ENCODE data around the gene FAM83G.
"Not testable (repeated sequence)": the region's sequence is repeated elsewhere in the genome, so short reads cannot be mapped to it uniquely, and the experiment has no call there.

Gene FAM83G

DNA sequence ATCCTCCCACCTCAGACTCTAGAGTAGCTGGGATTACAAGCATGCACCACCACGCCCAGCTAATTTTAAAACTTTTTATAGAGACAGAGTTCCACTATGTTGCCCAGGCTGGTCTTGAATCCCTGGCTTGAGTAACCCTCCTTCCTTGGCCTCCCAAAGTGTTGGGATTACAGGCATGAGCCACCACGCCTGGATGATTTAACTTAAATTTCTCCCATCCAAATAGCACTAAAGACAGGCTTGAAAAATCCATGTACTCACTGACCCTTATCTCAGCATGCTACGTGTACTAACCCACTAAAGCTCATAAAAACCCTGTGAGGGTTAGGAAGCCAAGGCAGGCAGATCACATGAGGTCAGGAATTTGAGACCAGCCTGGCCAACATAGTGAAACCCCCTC lies 48.0 kb downstream of the FAM83G start:
- no peak for DNase-seq (ENCODE audit: low read depth in 1 of 2, low spot score in 1 of 2)

DNA sequence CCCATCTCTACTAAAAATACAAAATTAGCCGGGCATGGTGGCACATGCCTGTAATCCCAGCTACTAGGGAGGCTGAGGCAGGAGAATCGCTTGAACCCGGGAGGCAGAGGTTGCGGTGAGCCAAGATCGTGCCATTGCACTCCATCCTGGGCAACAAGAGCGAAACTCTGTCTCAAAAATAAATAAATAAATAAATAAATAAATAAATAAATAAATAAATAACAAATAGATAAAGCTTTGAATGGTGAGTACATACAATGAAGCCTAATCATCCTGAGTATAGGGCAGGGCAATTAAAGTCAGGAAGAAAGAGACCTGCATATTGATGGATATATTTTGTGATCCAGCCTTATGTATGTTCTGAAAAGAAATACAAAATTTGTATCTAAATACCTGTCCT lies 48.5 kb downstream of the FAM83G start:
- DNase-seq (ENCODE audit: low read depth in 1 of 2, low spot score in 1 of 2), result not testable (repeated sequence)

- no peak for DNase-seq (ENCODE audit: low read depth in 1 of 2, low spot score in 1 of 2)
Measured at GRCh38 chr17:18955009-18955408, 49.6 kb downstream of the FAM83G start.

- no peak for DNase-seq (ENCODE audit: low read depth in 1 of 2, low spot score in 1 of 2)
Measured at GRCh38 chr17:18954321-18954720, 50.2 kb downstream of the FAM83G start.

- DNase-seq (ENCODE audit: low read depth in 1 of 2, low spot score in 1 of 2), result no peak
Measured at GRCh38 chr17:18953231-18953728, 51.3 kb downstream of the FAM83G start.

DNA sequence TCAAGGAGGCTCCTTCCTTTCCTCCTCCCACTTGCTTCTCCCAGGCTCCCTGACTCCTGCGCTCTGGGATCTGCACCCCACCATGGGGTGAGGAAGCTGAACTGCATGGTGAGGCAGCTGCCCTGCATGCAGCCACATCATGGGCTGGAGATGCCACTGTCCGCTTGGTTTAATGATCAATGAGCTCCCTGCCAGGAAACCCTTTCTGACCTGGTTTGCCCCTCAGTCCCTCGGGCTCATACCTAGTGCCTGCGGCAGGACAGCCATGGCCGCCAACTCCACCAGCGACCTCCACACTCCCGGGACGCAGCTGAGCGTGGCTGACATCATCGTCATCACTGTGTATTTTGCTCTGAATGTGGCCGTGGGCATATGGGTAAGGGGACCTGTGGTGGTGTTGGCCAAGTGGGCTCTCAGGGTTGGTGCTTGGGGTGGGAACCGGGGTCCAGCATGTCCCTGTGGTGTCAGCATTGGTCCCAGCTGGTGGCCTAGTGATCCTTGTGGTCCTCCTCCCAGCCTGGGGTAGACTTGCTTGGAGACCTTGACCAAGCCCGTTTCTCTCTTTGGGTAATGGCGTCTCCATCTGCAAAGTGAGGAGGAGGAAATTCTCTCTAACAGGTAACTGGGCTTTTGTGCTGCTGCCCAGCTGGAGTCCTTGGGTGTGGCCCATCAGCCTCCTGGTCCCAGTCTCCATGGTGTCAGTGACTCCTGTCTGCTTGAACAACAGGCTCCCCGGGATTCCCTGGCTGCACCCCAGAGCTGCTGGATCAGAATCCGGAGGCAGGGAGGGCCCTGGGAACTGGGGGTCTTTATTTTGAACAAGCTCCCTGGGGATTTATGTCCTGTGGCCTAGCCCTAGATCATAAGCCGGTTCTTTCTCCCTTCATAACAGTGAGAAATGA lies 52.4 kb downstream of the FAM83G start, which contains the start of gene SLC5A10:
SLC5A10 (plus strand) TSS at position 225 of the 902 bp plus-strand sequence; CDS start at position 266, 41 bp downstream.
- DNase-seq (ENCODE audit: low read depth in 1 of 2, low spot score in 1 of 2), result no peak

DNA sequence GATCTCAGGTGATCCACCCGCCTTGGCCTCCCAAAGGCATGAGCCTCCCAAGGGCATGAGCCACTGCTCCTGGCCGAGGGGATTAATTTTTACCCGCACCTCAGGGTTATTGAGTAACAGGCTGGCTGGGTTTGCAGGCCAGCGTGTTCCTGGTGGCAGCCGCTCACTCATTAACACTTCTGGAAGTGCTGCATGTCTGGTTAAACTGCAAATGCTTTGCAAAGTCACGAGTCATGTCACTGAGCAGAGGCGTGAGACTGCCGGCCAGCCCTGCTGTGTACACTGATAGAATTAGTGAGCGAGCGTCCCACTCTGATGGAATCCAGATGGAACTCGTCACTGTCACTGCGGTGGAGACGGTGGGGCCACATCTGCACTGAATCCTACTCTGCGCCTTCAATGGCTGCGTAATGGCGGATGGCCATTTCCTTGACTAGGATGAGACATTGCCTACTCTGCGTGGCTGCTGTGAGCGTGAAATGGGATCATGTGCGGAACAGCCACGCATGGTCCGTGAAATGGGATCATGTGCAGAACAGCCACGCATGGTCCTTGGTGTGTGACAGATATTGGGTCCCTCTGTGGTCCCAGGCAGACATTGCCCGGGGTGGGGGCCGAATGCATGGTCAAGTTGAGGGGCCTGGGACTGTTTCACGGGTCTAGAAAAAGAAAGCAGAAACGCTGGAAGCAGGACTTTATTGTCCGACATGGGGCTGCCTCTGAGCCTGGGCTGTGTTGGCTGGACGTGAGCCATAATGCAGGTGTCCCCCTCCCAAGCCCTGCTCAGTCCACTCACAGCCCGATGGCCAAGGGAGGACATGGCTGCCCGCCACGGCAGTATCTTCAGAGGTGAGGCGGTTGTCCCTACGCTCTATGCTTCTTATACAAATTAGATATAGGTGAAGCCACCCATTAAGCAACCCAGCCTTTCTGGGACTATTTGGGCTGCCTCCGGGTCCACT lies 53.3 kb downstream of the FAM83G start:
- DNase-seq (ENCODE audit: low read depth in 1 of 2, low spot score in 1 of 2), result no peak

GRCh38 chr17:18950346-18950745 lies 54.2 kb downstream of the FAM83G start:
- no peak for DNase-seq (ENCODE audit: low read depth in 1 of 2, low spot score in 1 of 2)

DNA sequence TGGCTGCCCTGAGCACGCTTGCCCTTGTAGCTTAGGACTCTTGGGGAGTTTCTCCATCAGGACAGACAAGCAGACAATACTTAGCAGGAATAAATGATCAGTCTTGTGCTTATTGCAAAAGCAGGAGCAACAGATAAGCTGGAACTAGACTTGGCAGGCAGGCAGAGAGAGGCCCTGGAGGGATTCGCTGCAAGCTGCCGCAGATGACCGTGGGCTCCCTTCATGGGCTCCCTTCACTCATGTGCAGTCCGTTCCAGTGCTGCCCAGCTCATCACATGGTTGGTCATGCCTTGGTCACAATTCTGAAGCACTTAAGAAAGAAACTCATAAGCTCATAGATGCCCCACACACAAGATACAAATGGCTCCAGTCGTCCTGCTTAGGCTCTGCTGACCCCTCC lies 55.0 kb downstream of the FAM83G start:
- no peak for DNase-seq (ENCODE audit: low read depth in 1 of 2, low spot score in 1 of 2)

- no peak for DNase-seq (ENCODE audit: low read depth in 1 of 2, low spot score in 1 of 2)
Measured at GRCh38 chr17:18948476-18949006, 56.0 kb downstream of the FAM83G start.

- no peak for DNase-seq (ENCODE audit: low read depth in 1 of 2, low spot score in 1 of 2)
Measured at GRCh38 chr17:18947866-18948265, 56.7 kb downstream of the FAM83G start.

- DNase-seq (ENCODE audit: low read depth in 1 of 2, low spot score in 1 of 2), result no peak
Measured at GRCh38 chr17:18946536-18946935, 58.0 kb downstream of the FAM83G start.

DNA sequence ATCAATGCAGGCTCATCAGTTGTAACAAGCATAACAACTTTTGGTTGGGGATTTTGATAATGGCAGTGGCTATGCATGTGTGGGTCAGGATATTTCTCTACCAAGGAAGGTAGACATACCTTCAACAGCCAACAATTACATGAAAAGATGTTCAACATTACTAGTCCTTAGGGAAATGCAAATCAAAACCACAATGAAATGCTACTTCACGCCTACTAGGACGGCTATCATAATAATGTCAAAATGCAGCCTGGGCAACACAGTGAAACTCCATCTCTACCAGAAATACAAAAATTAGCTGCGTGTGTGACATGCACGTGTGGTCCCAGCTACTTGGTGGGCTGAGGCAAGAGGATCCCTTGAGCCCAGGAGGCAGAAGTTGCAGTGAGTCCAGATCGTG lies 59.9 kb downstream of the FAM83G start:
- no peak for DNase-seq (ENCODE audit: low read depth in 1 of 2, low spot score in 1 of 2)

- no peak for DNase-seq (ENCODE audit: low read depth in 1 of 2, low spot score in 1 of 2)
Measured at GRCh38 chr17:18938692-18939023, 65.9 kb downstream of the FAM83G start.

DNA sequence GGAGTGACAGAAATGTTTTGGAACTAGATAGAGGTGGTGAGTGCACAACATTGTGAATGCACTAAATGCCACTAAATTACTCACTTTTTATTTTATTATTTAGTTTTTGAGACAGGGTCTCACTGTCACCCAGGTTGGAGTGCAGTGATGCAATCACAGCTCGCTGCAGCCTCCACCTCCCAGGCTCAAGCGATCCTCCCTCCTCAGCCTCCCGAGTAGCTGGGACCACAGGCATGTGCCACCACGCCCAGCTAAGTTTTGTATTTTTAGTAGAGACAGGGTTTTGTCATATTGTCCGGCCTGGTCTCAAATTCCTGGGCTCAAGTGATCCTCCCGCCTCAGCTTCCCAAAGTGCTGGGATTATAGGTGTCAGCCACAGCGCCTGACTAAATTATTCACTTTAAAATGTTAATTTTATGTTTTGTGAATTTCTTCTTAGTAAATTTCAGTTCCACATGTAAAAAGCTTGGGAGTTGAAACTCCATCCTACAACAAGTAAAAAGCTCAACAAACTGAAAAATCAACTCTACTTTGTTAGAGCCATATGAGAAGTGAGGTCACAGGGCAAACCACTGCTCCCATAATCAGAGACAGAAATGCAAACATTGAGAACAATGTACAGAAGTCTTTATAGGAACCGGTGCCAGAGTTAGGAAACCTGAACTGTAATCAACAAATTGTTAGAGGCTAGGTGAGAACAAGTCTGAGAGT lies 66.4 kb downstream of the FAM83G start:
- DNase-seq (ENCODE audit: low read depth in 1 of 2, low spot score in 1 of 2), result no peak

- DNase-seq (ENCODE audit: low read depth in 1 of 2, low spot score in 1 of 2), result no peak
Measured at GRCh38 chr17:18933102-18934058, 71.2 kb downstream of the FAM83G start.

DNA sequence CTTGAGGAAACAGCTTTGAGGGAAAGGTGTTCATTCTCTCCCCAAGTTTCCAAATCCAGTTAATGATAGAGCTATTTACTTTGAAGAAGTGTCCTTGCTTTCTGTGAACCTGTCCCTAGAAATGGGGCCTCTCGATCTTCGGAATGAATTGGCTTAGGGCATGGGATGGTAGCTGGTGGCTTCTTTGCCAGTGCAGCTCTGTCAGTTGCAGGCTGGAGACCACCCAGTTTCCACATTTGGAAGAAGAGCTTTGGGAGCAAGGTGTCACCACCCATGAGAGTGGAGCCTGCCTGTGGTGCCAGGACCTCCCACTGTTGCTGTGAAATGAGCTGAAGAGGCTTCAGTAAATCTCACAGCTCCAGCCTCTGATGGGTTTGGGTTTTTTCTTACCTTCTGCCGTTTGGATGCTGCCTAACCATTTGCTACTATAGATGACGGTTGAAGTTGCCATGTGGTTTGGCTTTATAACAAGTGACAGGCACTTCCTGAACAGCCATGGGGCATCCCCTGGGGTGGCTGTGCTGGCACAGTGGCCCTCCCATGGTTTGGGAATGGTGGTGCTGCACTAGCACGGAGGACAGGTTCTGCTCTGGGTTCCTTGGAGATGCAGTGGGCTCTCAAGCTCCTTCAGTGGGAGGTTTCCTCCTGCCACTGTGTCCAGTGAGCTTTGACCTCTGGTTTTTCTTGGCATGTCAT lies 72.1 kb downstream of the FAM83G start:
- DNase-seq (ENCODE audit: low read depth in 1 of 2, low spot score in 1 of 2), result no peak

GRCh38 chr17:18928628-18929125 lies 75.9 kb downstream of the FAM83G start:
- no peak for DNase-seq (ENCODE audit: low read depth in 1 of 2, low spot score in 1 of 2)

GRCh38 chr17:18925187-18925586 lies 79.4 kb downstream of the FAM83G start:
- no peak for DNase-seq (ENCODE audit: low read depth in 1 of 2, low spot score in 1 of 2)

Data from stimulated activated CD4-positive, alpha-beta T cell treated with anti-CD3 and anti-CD28 coated beads, Interleukin-15, amount 100 ng/mL, for 1 hour (primary cell).